Choroid plexus epithelial cell (primary cell): ENCODE measurements around the gene HHIPL1.
A peak's percentile ranks its signal among the peaks of the same experiment; 100 is the strongest.

ENCODE experiments used
- DNase-seq: peaks from one replicate; pipeline ENCODE4 v3.0.0-alpha.2; 2010; ENCODE audit warnings: low read depth
- H3K4me3 ChIP-seq: 2 replicates; pipeline ENCODE4 v1.5.1; 2011; ENCODE audit warnings: low read depth, mild to moderate bottlenecking, control low read depth, low read length, moderate library complexity
- TF ChIP-seq, protein P1 (sequence below): conservative IDR thresholded peaks from 2 replicates; pipeline ENCODE4 v1.5.1; 2011; ENCODE audit warnings: low read depth, mild to moderate bottlenecking, control low read depth, inconsistent platforms, low read length, moderate library complexity

The HHIPL1 gene

GRCh38 chr14:99604278-99604765 is 40.6 kb upstream of the HHIPL1 start:
- H3K4me3 ChIP-seq = peak overlapping the region; percentile 65
- DNase-seq = peak; percentile 96
- TF ChIP-seq, protein P1, sequence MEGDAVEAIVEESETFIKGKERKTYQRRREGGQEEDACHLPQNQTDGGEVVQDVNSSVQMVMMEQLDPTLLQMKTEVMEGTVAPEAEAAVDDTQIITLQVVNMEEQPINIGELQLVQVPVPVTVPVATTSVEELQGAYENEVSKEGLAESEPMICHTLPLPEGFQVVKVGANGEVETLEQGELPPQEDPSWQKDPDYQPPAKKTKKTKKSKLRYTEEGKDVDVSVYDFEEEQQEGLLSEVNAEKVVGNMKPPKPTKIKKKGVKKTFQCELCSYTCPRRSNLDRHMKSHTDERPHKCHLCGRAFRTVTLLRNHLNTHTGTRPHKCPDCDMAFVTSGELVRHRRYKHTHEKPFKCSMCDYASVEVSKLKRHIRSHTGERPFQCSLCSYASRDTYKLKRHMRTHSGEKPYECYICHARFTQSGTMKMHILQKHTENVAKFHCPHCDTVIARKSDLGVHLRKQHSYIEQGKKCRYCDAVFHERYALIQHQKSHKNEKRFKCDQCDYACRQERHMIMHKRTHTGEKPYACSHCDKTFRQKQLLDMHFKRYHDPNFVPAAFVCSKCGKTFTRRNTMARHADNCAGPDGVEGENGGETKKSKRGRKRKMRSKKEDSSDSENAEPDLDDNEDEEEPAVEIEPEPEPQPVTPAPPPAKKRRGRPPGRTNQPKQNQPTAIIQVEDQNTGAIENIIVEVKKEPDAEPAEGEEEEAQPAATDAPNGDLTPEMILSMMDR = no peak

DNA sequence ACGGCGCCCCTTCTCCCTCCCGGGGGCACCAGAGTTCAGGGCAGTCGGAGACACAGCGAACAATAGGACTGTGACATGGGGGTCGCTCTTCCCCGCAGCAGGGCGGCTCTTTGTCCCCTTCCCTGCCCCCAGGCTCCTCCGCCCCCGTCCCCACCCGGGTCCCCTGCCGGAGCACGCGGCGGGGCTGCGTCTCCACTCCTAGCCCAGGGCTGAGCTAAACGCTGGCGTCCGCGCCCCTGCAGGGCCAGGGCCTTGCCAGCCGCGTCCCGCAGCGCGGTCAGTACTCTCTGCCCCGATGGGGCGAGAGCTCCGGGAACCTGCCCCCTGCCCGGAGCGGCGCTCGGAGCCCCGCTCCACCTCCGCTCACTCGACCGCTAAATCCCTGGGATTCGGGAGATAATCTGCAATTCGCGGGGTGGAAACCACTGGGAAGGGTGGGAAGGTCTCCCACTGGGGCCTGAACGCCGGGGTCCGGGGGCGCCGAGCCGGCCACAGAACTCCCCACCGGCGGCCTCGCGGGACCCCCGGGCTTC is 40.1 kb upstream of the HHIPL1 start:
- TF ChIP-seq, protein P1 = no peak
- H3K4me3 ChIP-seq = peak overlapping the region; percentile 65
- peak; percentile 10 for DNase-seq

- peak overlapping the region; percentile 65 for H3K4me3 ChIP-seq
- TF ChIP-seq, protein P1 = no peak
- peak; percentile 47 for DNase-seq
Measured at GRCh38 chr14:99605299-99605961, 39.5 kb upstream of the HHIPL1 start.

GRCh38 chr14:99606359-99606758 is 38.6 kb upstream of the HHIPL1 start:
- no peak for DNase-seq
- H3K4me3 ChIP-seq = no peak overlapping the region
- TF ChIP-seq, protein P1 = no peak

GRCh38 chr14:99608591-99608990 is 36.3 kb upstream of the HHIPL1 start:
- DNase-seq = no peak
- H3K4me3 ChIP-seq = no peak overlapping the region
- TF ChIP-seq, protein P1 = no peak

DNA sequence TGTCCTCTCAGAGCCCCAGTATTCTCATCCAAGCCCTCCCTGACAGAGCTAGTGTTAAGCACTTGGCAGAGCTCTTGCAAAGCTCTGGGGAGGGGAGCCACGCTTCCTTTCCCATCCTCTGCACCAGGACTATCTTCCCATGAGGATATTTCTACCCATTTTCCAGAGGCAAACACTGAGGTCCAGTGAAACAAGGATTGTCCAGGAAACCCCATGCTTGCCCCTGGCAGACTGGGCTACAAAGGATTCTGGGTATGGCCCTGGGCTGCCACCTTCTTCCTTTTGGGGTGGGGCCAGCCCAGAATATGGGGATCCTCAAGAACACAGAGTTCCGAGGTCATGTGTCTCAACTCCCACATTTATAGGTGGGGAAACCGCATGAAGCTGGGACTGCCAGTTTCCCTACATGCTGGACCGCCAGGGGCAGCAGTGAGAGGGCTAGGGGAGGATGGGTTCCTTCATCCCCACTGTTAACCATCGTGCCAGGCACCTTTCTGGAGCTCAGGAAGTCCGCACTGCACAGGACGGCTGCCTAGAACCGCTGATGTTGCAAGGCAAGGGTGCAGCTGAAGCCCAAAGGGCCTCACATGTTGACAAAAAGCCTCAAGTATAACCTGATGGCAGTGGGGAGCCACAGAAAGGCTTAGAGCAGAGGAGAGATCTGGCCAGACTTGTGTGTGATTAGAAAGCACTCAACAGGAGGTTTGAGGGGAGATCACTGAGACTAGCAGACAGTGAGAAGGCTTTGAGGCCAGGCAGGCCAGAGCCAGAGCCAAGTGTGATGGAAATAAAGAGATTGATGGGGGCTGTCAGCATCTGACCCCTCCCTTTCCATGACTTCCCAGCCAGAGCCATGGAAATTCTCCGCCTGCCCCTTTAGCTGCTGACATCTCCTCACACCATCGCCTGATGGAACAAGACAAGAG is 35.4 kb upstream of the HHIPL1 start:
- DNase-seq = no peak
- TF ChIP-seq, protein P1 = no peak
- H3K4me3 ChIP-seq = no peak overlapping the region
